Measurements from ENCODE around the gene IL1A.

DNA sequence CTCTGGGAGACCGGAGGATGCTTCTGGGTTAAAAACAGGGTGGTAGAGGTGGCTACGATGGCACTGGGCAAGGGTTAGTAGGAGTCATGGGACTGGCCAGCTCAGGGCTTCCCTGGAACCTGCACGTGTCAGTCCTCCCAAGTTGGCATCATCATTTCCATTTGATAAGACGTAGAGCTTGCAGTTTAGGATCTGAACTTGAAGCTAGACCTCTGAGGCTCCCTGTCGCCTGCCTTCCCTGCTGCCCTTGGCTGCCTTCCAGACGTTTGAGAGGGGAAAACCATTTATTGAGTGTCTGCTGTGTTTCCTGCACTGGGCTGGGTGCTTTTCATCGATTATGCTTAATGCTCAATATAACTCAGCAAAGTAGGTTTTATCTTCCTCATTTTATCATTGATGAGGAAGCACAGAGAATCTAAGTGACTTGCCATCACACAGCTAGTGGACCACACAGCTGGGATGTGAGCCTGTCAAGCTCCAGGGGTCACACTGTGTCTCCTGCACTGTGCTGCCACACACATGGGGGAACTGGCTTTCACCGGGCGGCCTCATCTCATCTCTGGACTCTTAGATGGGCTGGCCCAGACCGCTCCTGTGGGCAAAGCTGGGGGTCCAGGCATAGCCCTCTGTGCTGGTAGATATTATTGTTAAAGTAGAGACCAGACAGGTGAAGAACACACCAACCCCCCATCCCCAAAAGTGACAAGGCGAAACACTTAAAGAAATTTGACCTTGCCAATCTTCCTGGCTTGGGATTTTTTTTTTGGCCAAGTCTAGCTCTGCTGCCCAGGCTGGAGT lies 55.7 kb downstream of the IL1A start:
- TF ChIP-seq, protein P1, sequence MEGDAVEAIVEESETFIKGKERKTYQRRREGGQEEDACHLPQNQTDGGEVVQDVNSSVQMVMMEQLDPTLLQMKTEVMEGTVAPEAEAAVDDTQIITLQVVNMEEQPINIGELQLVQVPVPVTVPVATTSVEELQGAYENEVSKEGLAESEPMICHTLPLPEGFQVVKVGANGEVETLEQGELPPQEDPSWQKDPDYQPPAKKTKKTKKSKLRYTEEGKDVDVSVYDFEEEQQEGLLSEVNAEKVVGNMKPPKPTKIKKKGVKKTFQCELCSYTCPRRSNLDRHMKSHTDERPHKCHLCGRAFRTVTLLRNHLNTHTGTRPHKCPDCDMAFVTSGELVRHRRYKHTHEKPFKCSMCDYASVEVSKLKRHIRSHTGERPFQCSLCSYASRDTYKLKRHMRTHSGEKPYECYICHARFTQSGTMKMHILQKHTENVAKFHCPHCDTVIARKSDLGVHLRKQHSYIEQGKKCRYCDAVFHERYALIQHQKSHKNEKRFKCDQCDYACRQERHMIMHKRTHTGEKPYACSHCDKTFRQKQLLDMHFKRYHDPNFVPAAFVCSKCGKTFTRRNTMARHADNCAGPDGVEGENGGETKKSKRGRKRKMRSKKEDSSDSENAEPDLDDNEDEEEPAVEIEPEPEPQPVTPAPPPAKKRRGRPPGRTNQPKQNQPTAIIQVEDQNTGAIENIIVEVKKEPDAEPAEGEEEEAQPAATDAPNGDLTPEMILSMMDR (IDR thresholded peaks at IDR 0.05 in 2 of 3, conservative IDR thresholded peaks at IDR 0.05 in 1 of 3; ENCODE audit: borderline replicate concordance in 1 of 3, insufficient read depth in 1 of 3, low read depth in 2 of 3, low read length in 2 of 3) = no peak
- no peak for TF ChIP-seq POLR2AphosphoS5 (IDR thresholded peaks at IDR 0.05; ENCODE audit: low read depth, low read length)
- no peak for TF ChIP-seq CEBPB (IDR thresholded peaks at IDR 0.05; ENCODE audit: low read depth)
- TF ChIP-seq, protein P2, sequence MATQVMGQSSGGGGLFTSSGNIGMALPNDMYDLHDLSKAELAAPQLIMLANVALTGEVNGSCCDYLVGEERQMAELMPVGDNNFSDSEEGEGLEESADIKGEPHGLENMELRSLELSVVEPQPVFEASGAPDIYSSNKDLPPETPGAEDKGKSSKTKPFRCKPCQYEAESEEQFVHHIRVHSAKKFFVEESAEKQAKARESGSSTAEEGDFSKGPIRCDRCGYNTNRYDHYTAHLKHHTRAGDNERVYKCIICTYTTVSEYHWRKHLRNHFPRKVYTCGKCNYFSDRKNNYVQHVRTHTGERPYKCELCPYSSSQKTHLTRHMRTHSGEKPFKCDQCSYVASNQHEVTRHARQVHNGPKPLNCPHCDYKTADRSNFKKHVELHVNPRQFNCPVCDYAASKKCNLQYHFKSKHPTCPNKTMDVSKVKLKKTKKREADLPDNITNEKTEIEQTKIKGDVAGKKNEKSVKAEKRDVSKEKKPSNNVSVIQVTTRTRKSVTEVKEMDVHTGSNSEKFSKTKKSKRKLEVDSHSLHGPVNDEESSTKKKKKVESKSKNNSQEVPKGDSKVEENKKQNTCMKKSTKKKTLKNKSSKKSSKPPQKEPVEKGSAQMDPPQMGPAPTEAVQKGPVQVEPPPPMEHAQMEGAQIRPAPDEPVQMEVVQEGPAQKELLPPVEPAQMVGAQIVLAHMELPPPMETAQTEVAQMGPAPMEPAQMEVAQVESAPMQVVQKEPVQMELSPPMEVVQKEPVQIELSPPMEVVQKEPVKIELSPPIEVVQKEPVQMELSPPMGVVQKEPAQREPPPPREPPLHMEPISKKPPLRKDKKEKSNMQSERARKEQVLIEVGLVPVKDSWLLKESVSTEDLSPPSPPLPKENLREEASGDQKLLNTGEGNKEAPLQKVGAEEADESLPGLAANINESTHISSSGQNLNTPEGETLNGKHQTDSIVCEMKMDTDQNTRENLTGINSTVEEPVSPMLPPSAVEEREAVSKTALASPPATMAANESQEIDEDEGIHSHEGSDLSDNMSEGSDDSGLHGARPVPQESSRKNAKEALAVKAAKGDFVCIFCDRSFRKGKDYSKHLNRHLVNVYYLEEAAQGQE (IDR thresholded peaks at IDR 0.05; ENCODE audit: low read depth) = no peak
- TF ChIP-seq EZH2 (IDR thresholded peaks at IDR 0.05) = no peak
- TF ChIP-seq JUND (IDR thresholded peaks at IDR 0.05) = no peak
- no peak for TF ChIP-seq POLR2A (IDR thresholded peaks at IDR 0.05; ENCODE audit: borderline replicate concordance, extremely low read depth, insufficient read depth, insufficient read length)
- TF ChIP-seq ZNF274 (IDR thresholded peaks at IDR 0.05; ENCODE audit: low read depth, low read length) = no peak
- TF ChIP-seq YY1 (IDR thresholded peaks at IDR 0.05; ENCODE audit: extremely low read depth, insufficient replicate concordance, low read depth, low read length) = no peak
- TF ChIP-seq RAD21 (IDR thresholded peaks at IDR 0.05; ENCODE audit: low read depth) = no peak
- no peak for TF ChIP-seq EGR1 (IDR thresholded peaks at IDR 0.05; ENCODE audit: low read depth)

Data from HCT116 (cell line).